ENCODE results near the gene ZC3H18.

DNA sequence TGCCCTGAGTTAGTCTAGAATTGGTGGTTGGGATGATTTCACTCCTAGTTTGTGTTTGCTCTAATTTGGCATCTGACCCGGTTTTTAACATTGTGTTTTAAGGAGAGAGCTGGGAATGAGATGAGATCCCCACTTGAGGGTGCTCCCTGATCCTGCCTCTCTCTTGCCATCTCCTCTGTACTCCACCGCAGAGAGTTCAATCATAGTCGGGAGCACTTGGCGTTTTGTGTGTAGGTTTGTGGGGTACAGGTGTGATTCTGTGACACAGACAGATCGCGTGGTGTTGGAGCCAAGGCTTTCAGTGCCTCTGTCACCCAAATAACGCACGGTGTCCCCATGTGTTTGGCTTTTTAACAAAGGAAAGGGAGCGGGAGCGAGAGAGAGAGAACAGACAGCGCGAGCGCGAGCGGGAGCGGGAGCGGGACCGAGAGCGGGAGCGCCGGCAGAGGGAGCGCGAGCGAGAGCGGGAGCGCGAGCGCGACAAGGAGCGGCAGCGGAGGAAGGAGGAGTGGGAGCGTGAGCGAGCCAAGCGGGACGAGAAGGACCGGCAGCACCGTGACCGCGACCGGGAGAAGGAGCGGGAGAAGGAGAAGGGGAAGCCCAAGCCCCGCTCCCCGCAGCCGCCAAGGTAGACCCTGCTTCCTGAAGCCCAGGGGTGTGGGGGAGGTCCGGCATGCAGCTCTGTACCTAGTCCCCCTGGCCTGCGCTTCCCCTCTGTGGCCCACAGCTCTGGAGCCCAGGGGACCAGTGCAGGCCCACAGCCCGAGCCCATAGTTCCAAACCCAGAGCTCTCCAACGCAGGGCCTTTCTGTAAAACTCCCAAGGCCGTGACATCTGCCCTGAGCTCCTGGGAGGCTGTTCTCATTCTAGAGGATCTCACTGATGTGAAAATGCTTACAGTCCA is 41.0 kb downstream of the ZC3H18 start:
- TF ChIP-seq, protein P1, sequence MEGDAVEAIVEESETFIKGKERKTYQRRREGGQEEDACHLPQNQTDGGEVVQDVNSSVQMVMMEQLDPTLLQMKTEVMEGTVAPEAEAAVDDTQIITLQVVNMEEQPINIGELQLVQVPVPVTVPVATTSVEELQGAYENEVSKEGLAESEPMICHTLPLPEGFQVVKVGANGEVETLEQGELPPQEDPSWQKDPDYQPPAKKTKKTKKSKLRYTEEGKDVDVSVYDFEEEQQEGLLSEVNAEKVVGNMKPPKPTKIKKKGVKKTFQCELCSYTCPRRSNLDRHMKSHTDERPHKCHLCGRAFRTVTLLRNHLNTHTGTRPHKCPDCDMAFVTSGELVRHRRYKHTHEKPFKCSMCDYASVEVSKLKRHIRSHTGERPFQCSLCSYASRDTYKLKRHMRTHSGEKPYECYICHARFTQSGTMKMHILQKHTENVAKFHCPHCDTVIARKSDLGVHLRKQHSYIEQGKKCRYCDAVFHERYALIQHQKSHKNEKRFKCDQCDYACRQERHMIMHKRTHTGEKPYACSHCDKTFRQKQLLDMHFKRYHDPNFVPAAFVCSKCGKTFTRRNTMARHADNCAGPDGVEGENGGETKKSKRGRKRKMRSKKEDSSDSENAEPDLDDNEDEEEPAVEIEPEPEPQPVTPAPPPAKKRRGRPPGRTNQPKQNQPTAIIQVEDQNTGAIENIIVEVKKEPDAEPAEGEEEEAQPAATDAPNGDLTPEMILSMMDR (IDR thresholded peaks at IDR 0.05), result no peak
- TF ChIP-seq POLR2AphosphoS5 (IDR thresholded peaks at IDR 0.05) (no peak), POLR2A (IDR thresholded peaks at IDR 0.05) (no peak), EP300 (IDR thresholded peaks at IDR 0.05) (no peak)
